ENCODE results near the gene INTS12. TPM values are rescaled to one million over a fixed set of nuclear protein-coding genes. Genes with fewer than 3 reads are reported as not detected.

INTS12 gene
- total and polyA plus RNA-seq, 2 of the 8 experiments (the other 6 are each of a cell fraction or from before 2014, with no cell fraction given) = 12.3 to 14.1 TPM

GRCh38 chr4:105708181-105709080 lies at the start of gene INTS12, which contains the start of gene GSTCD (continued):
- peak; percentile 93; the same call in 1 of the 2 replicates for TF ChIP-seq RBBP5 (IDR thresholded peaks at IDR 0.05; ENCODE audit: borderline replicate concordance, low read depth, low read length)
- peak; percentile 86 for TF ChIP-seq KDM4A (IDR thresholded peaks at IDR 0.05; ENCODE audit: low read depth, low read length, severe bottlenecking)
- TF ChIP-seq RXRA (IDR thresholded peaks at IDR 0.05; ENCODE audit: insufficient read depth, low read depth, low read length) = no peak
- TF ChIP-seq MAFK (IDR thresholded peaks at IDR 0.05; ENCODE audit: low read depth, low read length) = no peak
- TF ChIP-seq GABPA (IDR thresholded peaks at IDR 0.05; ENCODE audit: borderline replicate concordance, insufficient read depth, low read length) = peak; percentile 98
- TF ChIP-seq SIN3A (conservative IDR thresholded peaks at IDR 0.05 in 1 of 2, IDR thresholded peaks at IDR 0.05 in 1 of 2; ENCODE audit: low read depth in 1 of 2, low read length in 2 of 2) = peak; percentile 86 to 88; a peak in 3 of 4 replicates
